NCI-H2029 (cell line): ENCODE measurements around the gene FAM53B.

ENCODE experiments used
- DNase-seq: peaks from one replicate; lab custom pipeline; 2025; lab: John Stamatoyannopoulos, UW

The FAM53B gene

GRCh38 chr10:124629415-124629814, 114.8 kb downstream of the FAM53B start:
- DNase-seq: no peak

- no peak for DNase-seq
These were observed 115.5 kb downstream of the FAM53B start for GRCh38 chr10:124628676-124629021.

GRCh38 chr10:124627866-124628675, 116.1 kb downstream of the FAM53B start:
- DNase-seq: no peak

- no peak for DNase-seq
These were observed 117.3 kb downstream of the FAM53B start for GRCh38 chr10:124626759-124627380.

GRCh38 chr10:124625831-124626238, 118.3 kb downstream of the FAM53B start:
- DNase-seq: no peak

GRCh38 chr10:124624895-124625294, 119.3 kb downstream of the FAM53B start:
- peak; percentile 30 for DNase-seq

GRCh38 chr10:124624466-124624865, 119.7 kb downstream of the FAM53B start:
- DNase-seq: peak; percentile 30

GRCh38 chr10:124624006-124624405, 120.2 kb downstream of the FAM53B start:
- no peak for DNase-seq

GRCh38 chr10:124622866-124623536, 121.2 kb downstream of the FAM53B start:
- no peak for DNase-seq

GRCh38 chr10:124622158-124622557, 122.0 kb downstream of the FAM53B start:
- DNase-seq: peak; percentile 42

GRCh38 chr10:124621637-124622036, 122.5 kb downstream of the FAM53B start:
- no peak for DNase-seq

- no peak for DNase-seq
These were observed 124.2 kb downstream of the FAM53B start for GRCh38 chr10:124619802-124620490.

- no peak for DNase-seq
These were observed 125.0 kb downstream of the FAM53B start for GRCh38 chr10:124619195-124619594.

GRCh38 chr10:124618470-124619073, 125.6 kb downstream of the FAM53B start:
- no peak for DNase-seq

- no peak for DNase-seq
These were observed 127.4 kb downstream of the FAM53B start for GRCh38 chr10:124616836-124617130.

GRCh38 chr10:124616040-124616835, 127.9 kb downstream of the FAM53B start:
- no peak for DNase-seq

GRCh38 chr10:124615259-124615658, 128.9 kb downstream of the FAM53B start:
- no peak for DNase-seq

GRCh38 chr10:124614003-124614659, 130.0 kb downstream of the FAM53B start:
- DNase-seq: no peak

- no peak for DNase-seq
These were observed 131.3 kb downstream of the FAM53B start for GRCh38 chr10:124612611-124613498.

- DNase-seq: no peak
These were observed 132.4 kb downstream of the FAM53B start for GRCh38 chr10:124611738-124612137.
